Activated naive CD8-positive, alpha-beta T cell treated with anti-CD3 and anti-CD28 coated beads, Interleukin-2, amount 10 ng/mL, durations not matched to agents 7 days and 5 days (primary cell): ENCODE results near the gene GORASP2. TPM values are rescaled to one million over a fixed set of nuclear protein-coding genes. Genes with fewer than 3 reads are reported as not detected.
A peak's percentile ranks its signal among the peaks of the same experiment; 100 is the strongest.
"Not testable (repeated sequence)": the region's sequence is repeated elsewhere in the genome, so short reads cannot be mapped to it uniquely, and the experiment has no call there.

Source experiments
- ATAC-seq: fragments of 150-1000 bp; cut with Tn5 transposase; one replicate; pipeline ENCODE4 v1.10.0; 2021; ENCODE audit warnings: low read depth, moderate library complexity
- POLR2A ChIA-PET: fragments of 350-600 bp; sonication (Branson Sonifier 250); formaldehyde crosslinking; loops from one replicate; lab custom pipeline; 2021; ENCODE audit warnings: antibody characterized with exemption; lab: Charles Lee
- DNase-seq: peaks from one replicate; pipeline ENCODE4 v3.0.0; 2021
- H3K27ac Mint-ChIP-seq: one replicate; pipeline ENCODE4 v1.8.0; 2022; ENCODE audit warnings: mild to moderate bottlenecking, mixed read lengths
- H3K27me3 Mint-ChIP-seq: one replicate; pipeline ENCODE4 v1.8.0; 2022; ENCODE audit warnings: mild to moderate bottlenecking, moderate library complexity, mixed read lengths
- H3K36me3 Mint-ChIP-seq: one replicate; pipeline ENCODE4 v1.8.0; 2021; ENCODE audit warnings: mild to moderate bottlenecking, mixed read lengths
- H3K4me1 Mint-ChIP-seq: one replicate; pipeline ENCODE4 v1.8.0; 2021; ENCODE audit warnings: mixed read lengths
- H3K4me3 Mint-ChIP-seq: one replicate; pipeline ENCODE4 v1.8.0; 2022; ENCODE audit warnings: mild to moderate bottlenecking, moderate library complexity, mixed read lengths
- H3K9me3 Mint-ChIP-seq: one replicate; pipeline ENCODE4 v1.8.0; 2021; ENCODE audit warnings: mixed read lengths
- total RNA-seq, 2 experiments: library from RNA; stranded (reverse); gene quantifications; one replicate each; pipeline ENCODE4 v1.2.3, GENCODE V29; 2021

The GORASP2 gene
- total RNA-seq, 2 experiments from 2014 or later: 61.2 to 62.7 TPM

- DNase-seq (no peak), ATAC-seq (no peak)
- peaks cover 14% of the 10 kb centered on the region for H3K9me3 Mint-ChIP-seq
- no peaks in the 10 kb centered on the region for H3K4me1 Mint-ChIP-seq
- POLR2A ChIA-PET: no interaction called here
- H3K36me3 Mint-ChIP-seq: no peaks in the 10 kb centered on the region
- peaks cover 11% of the 10 kb centered on the region for H3K27me3 Mint-ChIP-seq
- H3K27ac Mint-ChIP-seq: no peak overlapping the region
- H3K4me3 Mint-ChIP-seq: no peak overlapping the region
These were observed 23.2 kb upstream of the GORASP2 start for GRCh38 chr2:170905864-170906263.

GRCh38 chr2:170911314-170911889 lies 17.7 kb upstream of the GORASP2 start:
- Mint-ChIP-seq H3K4me3 (no peak overlapping the region), H3K27me3 (peaks cover 3% of the 10 kb centered on the region), H3K9me3 (peaks cover 37% of the 10 kb centered on the region), H3K4me1 (no peaks in the 10 kb centered on the region), H3K27ac (no peak overlapping the region), H3K36me3 (peaks cover 4% of the 10 kb centered on the region)
- ATAC-seq: no peak
- DNase-seq: no peak
- POLR2A ChIA-PET: no interaction called here

GRCh38 chr2:170914994-170915666 lies 13.9 kb upstream of the GORASP2 start:
- H3K4me1 Mint-ChIP-seq: not testable (repeated sequence)
- peaks cover 36% of the 10 kb centered on the region for H3K9me3 Mint-ChIP-seq

GRCh38 chr2:170917219-170917913 lies 11.7 kb upstream of the GORASP2 start:
- Mint-ChIP-seq H3K27me3 (peaks cover 3% of the 10 kb centered on the region), H3K4me3 (no peak overlapping the region), H3K9me3 (peaks cover 26% of the 10 kb centered on the region), H3K36me3 (peaks cover 7% of the 10 kb centered on the region), H3K27ac (no peak overlapping the region), H3K4me1 (no peaks in the 10 kb centered on the region)
- no peak for ATAC-seq
- no peak for DNase-seq
- POLR2A ChIA-PET: no interaction called here

More at GRCh38 chr2:170914994-170915666, 13.9 kb upstream of the GORASP2 start:
- H3K27me3 Mint-ChIP-seq, ATAC-seq, DNase-seq, H3K36me3 Mint-ChIP-seq, H3K4me3 Mint-ChIP-seq, H3K27ac Mint-ChIP-seq, POLR2A ChIA-PET: not testable (repeated sequence)

GRCh38 chr2:170917957-170918356 lies 11.1 kb upstream of the GORASP2 start:
- Mint-ChIP-seq H3K27me3 (peaks cover 2% of the 10 kb centered on the region), H3K36me3 (peaks cover 6% of the 10 kb centered on the region), H3K4me1 (no peaks in the 10 kb centered on the region), H3K4me3 (no peak overlapping the region), H3K9me3 (peaks cover 22% of the 10 kb centered on the region), H3K27ac (no peak overlapping the region)
- ATAC-seq (no peak), DNase-seq (no peak)
- POLR2A ChIA-PET: no interaction called here

- H3K36me3 Mint-ChIP-seq, H3K4me1 Mint-ChIP-seq, POLR2A ChIA-PET, H3K27me3 Mint-ChIP-seq, ATAC-seq, H3K4me3 Mint-ChIP-seq, H3K27ac Mint-ChIP-seq, DNase-seq: not testable (repeated sequence)
- peaks cover 11% of the 10 kb centered on the region for H3K9me3 Mint-ChIP-seq
These were observed 7.2 kb upstream of the GORASP2 start for GRCh38 chr2:170921873-170922272.

- Mint-ChIP-seq H3K4me1 (peaks cover 8% of the 10 kb centered on the region), H3K27ac (no peak overlapping the region), H3K4me3 (no peak overlapping the region), H3K27me3 (no peaks in the 10 kb centered on the region), H3K36me3 (peaks cover 3% of the 10 kb centered on the region), H3K9me3 (peaks cover 5% of the 10 kb centered on the region)
- DNase-seq: no peak
- POLR2A ChIA-PET: no interaction called here
- no peak for ATAC-seq
These were observed 6.2 kb upstream of the GORASP2 start for GRCh38 chr2:170922634-170923494.

- H3K27me3 Mint-ChIP-seq: no peaks in the 10 kb centered on the region
- H3K9me3 Mint-ChIP-seq: peaks cover 5% of the 10 kb centered on the region
- POLR2A ChIA-PET: no interaction called here
- H3K27ac Mint-ChIP-seq: no peak overlapping the region
- peaks cover 14% of the 10 kb centered on the region for H3K4me1 Mint-ChIP-seq
- H3K36me3 Mint-ChIP-seq: peaks cover 3% of the 10 kb centered on the region
- H3K4me3 Mint-ChIP-seq: no peak overlapping the region
- DNase-seq: no peak
- no peak for ATAC-seq
These were observed 5.3 kb upstream of the GORASP2 start for GRCh38 chr2:170923799-170924198.

- Mint-ChIP-seq H3K27me3 (no peaks in the 10 kb centered on the region), H3K4me3 (no peak overlapping the region), H3K36me3 (peaks cover 3% of the 10 kb centered on the region), H3K27ac (no peak overlapping the region), H3K4me1 (peaks cover 14% of the 10 kb centered on the region), H3K9me3 (peaks cover 5% of the 10 kb centered on the region)
- ATAC-seq (no peak), DNase-seq (no peak)
- POLR2A ChIA-PET: no interaction called here
These were observed 4.1 kb upstream of the GORASP2 start for GRCh38 chr2:170924969-170925368.

GRCh38 chr2:170925923-170926322 lies 3.1 kb upstream of the GORASP2 start:
- H3K4me3 Mint-ChIP-seq: no peak overlapping the region
- no peaks in the 10 kb centered on the region for H3K27me3 Mint-ChIP-seq
- ATAC-seq: no peak
- POLR2A ChIA-PET: no interaction called here
- no peak overlapping the region for H3K27ac Mint-ChIP-seq
- peaks cover 3% of the 10 kb centered on the region for H3K36me3 Mint-ChIP-seq
- peaks cover 5% of the 10 kb centered on the region for H3K9me3 Mint-ChIP-seq
- peaks cover 18% of the 10 kb centered on the region for H3K4me1 Mint-ChIP-seq
- DNase-seq: no peak

GRCh38 chr2:170926743-170927297 lies 2.2 kb upstream of the GORASP2 start:
- Mint-ChIP-seq H3K4me1 (peaks cover 21% of the 10 kb centered on the region), H3K27ac (no peak overlapping the region), H3K4me3 (no peak overlapping the region), H3K9me3 (peaks cover 5% of the 10 kb centered on the region), H3K36me3 (peaks cover 5% of the 10 kb centered on the region), H3K27me3 (no peaks in the 10 kb centered on the region)
- POLR2A ChIA-PET: no interaction called here
- ATAC-seq (no peak), DNase-seq (no peak)

- peaks cover 31% of the 10 kb centered on the region for H3K4me1 Mint-ChIP-seq
- H3K4me3 Mint-ChIP-seq: peak overlapping the region; percentile 87
- ATAC-seq (no peak), DNase-seq (peak; percentile 33)
- H3K36me3 Mint-ChIP-seq: peaks cover 8% of the 10 kb centered on the region
- H3K27ac Mint-ChIP-seq: peak overlapping the region; percentile 91
- POLR2A ChIA-PET: interaction anchor here (0.5 to 2.9 kb wide), 8 partner anchors 45 to 505 kb away, joined by 3 to 12 read pairs (median 3); partner anchors contain the start of genes DCAF17 and METTL8
- peaks cover 5% of the 10 kb centered on the region for H3K9me3 Mint-ChIP-seq
- no peaks in the 10 kb centered on the region for H3K27me3 Mint-ChIP-seq
These were observed 823 bp upstream of the GORASP2 start for GRCh38 chr2:170928036-170928823.
